ENCODE results near the gene PROM1.

PROM1 gene

GRCh38 chr4:16016536-16016935 lies 67.3 kb downstream of the PROM1 start:
- H3K27me3 ChIP-seq (replicated peaks; ENCODE audit: insufficient read depth, low read length), result no peaks in the 10 kb centered on the region
- no peak overlapping the region for H3K9ac ChIP-seq (ENCODE audit: low read length)
- no peak for TF ChIP-seq EZH2 (optimal IDR thresholded peaks at IDR 0.05; ENCODE audit: low read depth, low read length)
- TF ChIP-seq EZH2phosphoT487 (IDR thresholded peaks at IDR 0.05; ENCODE audit: low read length), result no peak
- TF ChIP-seq, protein P1, sequence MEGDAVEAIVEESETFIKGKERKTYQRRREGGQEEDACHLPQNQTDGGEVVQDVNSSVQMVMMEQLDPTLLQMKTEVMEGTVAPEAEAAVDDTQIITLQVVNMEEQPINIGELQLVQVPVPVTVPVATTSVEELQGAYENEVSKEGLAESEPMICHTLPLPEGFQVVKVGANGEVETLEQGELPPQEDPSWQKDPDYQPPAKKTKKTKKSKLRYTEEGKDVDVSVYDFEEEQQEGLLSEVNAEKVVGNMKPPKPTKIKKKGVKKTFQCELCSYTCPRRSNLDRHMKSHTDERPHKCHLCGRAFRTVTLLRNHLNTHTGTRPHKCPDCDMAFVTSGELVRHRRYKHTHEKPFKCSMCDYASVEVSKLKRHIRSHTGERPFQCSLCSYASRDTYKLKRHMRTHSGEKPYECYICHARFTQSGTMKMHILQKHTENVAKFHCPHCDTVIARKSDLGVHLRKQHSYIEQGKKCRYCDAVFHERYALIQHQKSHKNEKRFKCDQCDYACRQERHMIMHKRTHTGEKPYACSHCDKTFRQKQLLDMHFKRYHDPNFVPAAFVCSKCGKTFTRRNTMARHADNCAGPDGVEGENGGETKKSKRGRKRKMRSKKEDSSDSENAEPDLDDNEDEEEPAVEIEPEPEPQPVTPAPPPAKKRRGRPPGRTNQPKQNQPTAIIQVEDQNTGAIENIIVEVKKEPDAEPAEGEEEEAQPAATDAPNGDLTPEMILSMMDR (IDR thresholded peaks at IDR 0.05; ENCODE audit: low read length), result no peak

GRCh38 chr4:16011173-16011572 lies 72.7 kb downstream of the PROM1 start:
- Histone ChIP-seq H3K79me2 (ENCODE audit: low read length) (no peaks in the 10 kb centered on the region), H3K36me3 (replicated peaks; ENCODE audit: insufficient read depth, low read length) (no peaks in the 10 kb centered on the region), H2AFZ (ENCODE audit: low read length) (no peak overlapping the region), H3F3A (ENCODE audit: insufficient read depth, low read length) (no peaks in the 10 kb centered on the region), H3K9me3 (replicated peaks; ENCODE audit: insufficient read depth, low read length) (no peaks in the 10 kb centered on the region), H3K4me2 (ENCODE audit: low read depth, low read length) (no peak overlapping the region), H3K9me2 (replicated peaks; ENCODE audit: insufficient read depth, low read length) (no peaks in the 10 kb centered on the region), H3K9ac (ENCODE audit: low read length) (no peak overlapping the region), H4K20me1 (ENCODE audit: insufficient read depth, low read length) (no peaks in the 10 kb centered on the region), H3K27ac (ENCODE audit: low read length) (no peak overlapping the region), H3K4me1 (ENCODE audit: low read length) (no peaks in the 10 kb centered on the region), H3K27me3 (replicated peaks; ENCODE audit: insufficient read depth, low read length) (no peaks in the 10 kb centered on the region), H3K4me3 (ENCODE audit: low read length) (no peak overlapping the region)
- TF ChIP-seq EZH2phosphoT487 (IDR thresholded peaks at IDR 0.05; ENCODE audit: low read length), result no peak
- no peak for TF ChIP-seq EZH2 (optimal IDR thresholded peaks at IDR 0.05; ENCODE audit: low read depth, low read length)
- TF ChIP-seq, protein P1 (IDR thresholded peaks at IDR 0.05; ENCODE audit: low read length), result no peak
- DNase-seq, result no peak

More at GRCh38 chr4:16016536-16016935, 67.3 kb downstream of the PROM1 start:
- H3K4me2 ChIP-seq (ENCODE audit: low read depth, low read length), result no peak overlapping the region
- H3K9me2 ChIP-seq (replicated peaks; ENCODE audit: insufficient read depth, low read length), result no peaks in the 10 kb centered on the region
- DNase-seq, result no peak
- no peaks in the 10 kb centered on the region for H3F3A ChIP-seq (ENCODE audit: insufficient read depth, low read length)
- no peaks in the 10 kb centered on the region for H4K20me1 ChIP-seq (ENCODE audit: insufficient read depth, low read length)
- H3K4me1 ChIP-seq (ENCODE audit: low read length), result no peaks in the 10 kb centered on the region
- H3K79me2 ChIP-seq (ENCODE audit: low read length), result no peaks in the 10 kb centered on the region
- no peaks in the 10 kb centered on the region for H3K36me3 ChIP-seq (replicated peaks; ENCODE audit: insufficient read depth, low read length)
- H2AFZ ChIP-seq (ENCODE audit: low read length), result no peak overlapping the region
- H3K4me3 ChIP-seq (ENCODE audit: low read length), result no peak overlapping the region
- no peak overlapping the region for H3K27ac ChIP-seq (ENCODE audit: low read length)
- no peaks in the 10 kb centered on the region for H3K9me3 ChIP-seq (replicated peaks; ENCODE audit: insufficient read depth, low read length)

DNA sequence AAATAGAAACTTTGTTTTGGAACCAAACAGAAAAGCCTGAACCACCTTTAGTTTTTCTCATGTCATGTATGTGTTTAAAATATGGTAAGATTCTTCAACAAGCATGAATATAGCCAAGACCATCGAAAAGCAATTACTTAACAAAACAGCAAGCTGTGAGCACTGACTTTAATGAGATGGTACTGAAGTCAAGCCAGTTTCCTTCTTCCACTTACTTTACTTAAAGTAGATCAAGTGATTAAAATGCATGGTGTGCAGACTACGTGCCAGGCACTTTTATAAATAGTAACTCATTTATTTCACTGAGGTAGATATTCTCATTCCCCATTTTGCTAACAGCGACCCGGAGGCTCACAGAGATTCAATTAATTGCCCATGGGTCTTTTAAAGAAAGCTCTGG lies 74.7 kb downstream of the PROM1 start:
- no peaks in the 10 kb centered on the region for H3K36me3 ChIP-seq (replicated peaks; ENCODE audit: insufficient read depth, low read length)
- H3K9me2 ChIP-seq (replicated peaks; ENCODE audit: insufficient read depth, low read length), result no peaks in the 10 kb centered on the region
- TF ChIP-seq, protein P1 (IDR thresholded peaks at IDR 0.05; ENCODE audit: low read length), result no peak
- TF ChIP-seq EZH2 (optimal IDR thresholded peaks at IDR 0.05; ENCODE audit: low read depth, low read length), result no peak
- TF ChIP-seq EZH2phosphoT487 (IDR thresholded peaks at IDR 0.05; ENCODE audit: low read length), result no peak
- no peaks in the 10 kb centered on the region for H3K27me3 ChIP-seq (replicated peaks; ENCODE audit: insufficient read depth, low read length)
- no peaks in the 10 kb centered on the region for H3K4me1 ChIP-seq (ENCODE audit: low read length)
- no peak for DNase-seq
- no peaks in the 10 kb centered on the region for H3K79me2 ChIP-seq (ENCODE audit: low read length)
- no peak overlapping the region for H2AFZ ChIP-seq (ENCODE audit: low read length)
- H4K20me1 ChIP-seq (ENCODE audit: insufficient read depth, low read length), result no peaks in the 10 kb centered on the region
- H3K9ac ChIP-seq (ENCODE audit: low read length), result no peak overlapping the region
- H3F3A ChIP-seq (ENCODE audit: insufficient read depth, low read length), result no peaks in the 10 kb centered on the region
- no peak overlapping the region for H3K27ac ChIP-seq (ENCODE audit: low read length)
- no peak overlapping the region for H3K4me2 ChIP-seq (ENCODE audit: low read depth, low read length)
- H3K4me3 ChIP-seq (ENCODE audit: low read length), result no peak overlapping the region
- no peaks in the 10 kb centered on the region for H3K9me3 ChIP-seq (replicated peaks; ENCODE audit: insufficient read depth, low read length)
